Peyer's patch (tissue), 4 donors: ENCODE data around the gene GRAPL.
"Not testable (repeated sequence)": the region's sequence is repeated elsewhere in the genome, so short reads cannot be mapped to it uniquely, and the experiment has no call there.

Source experiments
- CTCF ChIP-seq, 6 experiments: fragments of 450-650 bp in 4 of 6; fragments of 200-600 bp in 2 of 6; sonication (generic) in 1 of 6; IDR thresholded peaks; one replicate each; pipeline ENCODE4 v1.5.1; 2017 to 2019; ENCODE audit warnings: antibody characterized with exemption in 6 of 6, mild to moderate bottlenecking in 3 of 6, moderate library complexity in 1 of 6
- POLR2A ChIP-seq, 2 donors: fragments of 450-650 bp; IDR thresholded peaks; one replicate each; pipeline ENCODE4 v1.5.1; 2017; ENCODE audit warnings: antibody characterized with exemption in 2 of 2, mild to moderate bottlenecking in 2 of 2, moderate library complexity in 2 of 2

- not testable (repeated sequence) for TF ChIP-seq CTCF, POLR2A (IDR thresholded peaks at IDR 0.05)
Observed at GRCh38 chr17:19131772-19132171, 4.4 kb downstream of the GRAPL start.
